HT1080 (cell line): ENCODE measurements around the gene CCT8. TPM values are rescaled to one million over a fixed set of nuclear protein-coding genes. Genes with fewer than 3 reads are reported as not detected.
A peak's percentile ranks its signal among the peaks of the same experiment; 100 is the strongest.

Experiments used
- DNase-seq: peaks from one replicate; pipeline ENCODE4 v3.0.0-alpha.2; 2015; ENCODE audit warnings: low read depth
- polyA plus RNA-seq, 2 experiments: library from polyadenylated mRNA; depleted of rRNA; stranded (reverse); fragments of >200 nt; gene quantifications; 2 replicates each; pipeline ENCODE4 v1.2.3, GENCODE V29; 2015
- total RNA-seq: library from RNA; depleted of rRNA; stranded (reverse); fragments of >200 nt; shearing (Covaris generic); gene quantifications from 2 replicates; pipeline ENCODE4 v1.2.3, GENCODE V29; 2014; rRNA removed

Gene CCT8
- total RNA-seq = 342 and 347 TPM in 2 replicates
- 354 and 377 TPM in 2 replicates for polyA plus RNA-seq (2015; cell fraction: cytosol; rRNA removed)
- polyA plus RNA-seq (2015; cell fraction: nucleus; rRNA removed) = 453 and 528 TPM in 2 replicates

GRCh38 chr21:29073222-29074006 lies at the start of gene CCT8:
Gene CCT8, minus strand, starts transcription at chr21:29073648. Its CDS starts 58 bp downstream, at chr21:29073590.
- peak; percentile 99 for DNase-seq

- DNase-seq = no peak
Measured at GRCh38 chr21:29121759-29122158, 48.3 kb upstream of the CCT8 start.

- DNase-seq = no peak
Measured at GRCh38 chr21:29117372-29117955, 44.0 kb upstream of the CCT8 start.

GRCh38 chr21:29115899-29116298 lies 42.5 kb upstream of the CCT8 start:
- no peak for DNase-seq

- DNase-seq = peak; percentile 79
Measured at GRCh38 chr21:29114765-29115500, 41.5 kb upstream of the CCT8 start.

GRCh38 chr21:29105218-29105617 lies 31.8 kb upstream of the CCT8 start:
- DNase-seq = peak; percentile 86

GRCh38 chr21:29104239-29104708 lies 30.8 kb upstream of the CCT8 start:
- no peak for DNase-seq

- no peak for DNase-seq
Measured at GRCh38 chr21:29102791-29103257, 29.4 kb upstream of the CCT8 start.

GRCh38 chr21:29098156-29098555 lies 24.7 kb upstream of the CCT8 start:
- no peak for DNase-seq

- DNase-seq = no peak
Measured at GRCh38 chr21:29096218-29097015, 23.0 kb upstream of the CCT8 start.

GRCh38 chr21:29092102-29092959 lies 18.9 kb upstream of the CCT8 start:
- DNase-seq = peak; percentile 51

- peak; percentile 82 for DNase-seq
Measured at GRCh38 chr21:29091033-29091432, 17.6 kb upstream of the CCT8 start.

GRCh38 chr21:29085106-29085752 lies 11.8 kb upstream of the CCT8 start:
- DNase-seq = no peak

- DNase-seq = no peak
Measured at GRCh38 chr21:29084372-29084771, 10.9 kb upstream of the CCT8 start.

- no peak for DNase-seq
Measured at GRCh38 chr21:29083306-29083705, 9.9 kb upstream of the CCT8 start.

- DNase-seq = no peak
Measured at GRCh38 chr21:29082046-29082815, 8.8 kb upstream of the CCT8 start.

- no peak for DNase-seq
Measured at GRCh38 chr21:29080454-29080941, 7.0 kb upstream of the CCT8 start.
